ENCODE results near the gene NSUN6.

NSUN6 gene

GRCh38 chr10:18651324-18652007 lies at the start of gene NSUN6:
Gene NSUN6 (minus strand): TSS chr10:18651587. CDS start chr10:18651203, 384 bp downstream.
- peak; percentile 95 for DNase-seq

- DNase-seq = no peak
These were observed 48.8 kb upstream of the NSUN6 start for GRCh38 chr10:18699849-18700840.

DNA sequence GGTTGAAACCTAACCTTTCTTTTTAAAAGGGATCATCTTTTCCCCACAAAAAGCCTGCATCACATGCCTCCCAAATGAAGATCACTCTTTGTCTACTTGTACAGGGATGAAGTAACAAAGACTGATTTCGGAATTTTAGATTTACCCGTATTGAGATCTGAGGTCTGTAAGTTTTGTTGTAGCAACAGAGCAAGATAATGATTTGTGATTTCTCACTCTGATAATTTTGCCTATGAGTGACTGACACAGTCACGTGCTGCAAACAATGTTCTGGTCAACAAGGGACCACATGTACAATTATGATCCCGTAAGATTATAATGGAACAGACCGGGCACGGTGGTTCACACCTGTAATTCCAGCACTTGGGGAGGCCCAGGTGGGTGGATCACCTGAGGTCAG lies 39.2 kb upstream of the NSUN6 start:
- no peak for DNase-seq

- DNase-seq = no peak
These were observed 38.1 kb upstream of the NSUN6 start for GRCh38 chr10:18689498-18689897.

- no peak for DNase-seq
These were observed 36.3 kb upstream of the NSUN6 start for GRCh38 chr10:18687706-18688105.

DNA sequence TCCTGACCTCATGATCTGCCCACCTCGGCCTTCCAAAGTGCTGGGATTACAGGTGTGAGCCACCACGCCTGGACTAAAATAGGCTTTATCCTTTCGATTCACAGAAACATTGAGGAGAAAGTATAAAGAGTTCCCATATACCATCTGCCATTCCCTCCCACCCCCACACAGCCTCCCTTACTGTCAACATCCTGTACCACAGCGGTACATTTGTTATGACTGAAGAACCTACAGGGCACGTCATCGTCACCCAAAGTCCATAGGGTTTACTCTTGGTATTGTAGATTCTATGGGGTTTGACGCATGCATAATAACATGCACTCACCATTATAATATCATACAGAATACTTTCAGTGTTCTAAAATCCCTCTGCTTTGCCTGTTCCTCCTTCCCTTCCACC lies 35.8 kb upstream of the NSUN6 start:
- DNase-seq = no peak

- no peak for DNase-seq
These were observed 34.2 kb upstream of the NSUN6 start for GRCh38 chr10:18685555-18685954.

DNA sequence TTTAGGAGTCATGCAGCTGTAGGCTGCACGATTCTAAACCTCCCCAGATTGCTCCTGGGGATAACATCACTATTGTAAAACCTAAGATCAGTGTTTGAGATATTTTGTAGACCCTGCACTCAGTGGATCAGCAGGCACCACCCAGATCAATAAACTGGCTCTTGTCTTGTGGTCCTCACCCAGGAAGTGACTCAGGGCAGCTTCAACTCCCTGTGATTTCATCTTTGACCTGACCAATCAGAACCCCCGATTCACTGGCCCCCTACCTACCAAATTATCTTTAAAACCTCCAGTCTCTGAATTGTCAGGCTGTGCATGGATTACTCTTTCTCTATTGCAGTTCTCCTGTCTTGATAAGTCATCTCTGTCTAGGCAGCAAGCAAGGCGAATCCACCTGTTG lies 33.6 kb upstream of the NSUN6 start:
- DNase-seq = no peak

DNA sequence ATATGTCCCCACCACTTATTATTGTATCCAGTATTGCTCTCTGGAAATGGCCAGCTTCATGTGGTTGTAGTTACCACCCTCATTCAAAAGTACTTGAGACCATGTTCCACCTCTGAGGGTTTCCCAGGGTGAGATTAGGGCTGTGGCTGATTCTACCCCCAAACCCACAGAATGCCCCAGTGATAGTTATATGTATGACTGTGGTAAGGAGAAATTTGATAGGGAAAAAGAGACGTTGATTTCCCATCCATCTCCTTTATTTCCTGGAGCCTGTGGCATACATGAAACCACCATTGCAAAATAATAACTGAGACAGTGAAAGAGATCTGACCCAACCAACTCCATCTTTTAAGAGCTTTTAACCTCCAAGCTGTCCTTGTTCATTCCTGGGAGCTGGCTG lies 33.0 kb upstream of the NSUN6 start:
- no peak for DNase-seq

- no peak for DNase-seq
These were observed 32.0 kb upstream of the NSUN6 start for GRCh38 chr10:18683427-18683826.

- no peak for DNase-seq
These were observed 30.6 kb upstream of the NSUN6 start for GRCh38 chr10:18681971-18682411.

GRCh38 chr10:18681366-18681765 lies 30.0 kb upstream of the NSUN6 start:
- no peak for DNase-seq

- no peak for DNase-seq
These were observed 29.4 kb upstream of the NSUN6 start for GRCh38 chr10:18680754-18681153.

GRCh38 chr10:18675086-18675801 lies 23.9 kb upstream of the NSUN6 start:
- no peak for DNase-seq

GRCh38 chr10:18668026-18668425 lies 16.6 kb upstream of the NSUN6 start:
- DNase-seq = no peak

- no peak for DNase-seq
These were observed 15.4 kb upstream of the NSUN6 start for GRCh38 chr10:18666810-18667209.

- DNase-seq = no peak
These were observed 14.6 kb upstream of the NSUN6 start for GRCh38 chr10:18665815-18666558.

DNA sequence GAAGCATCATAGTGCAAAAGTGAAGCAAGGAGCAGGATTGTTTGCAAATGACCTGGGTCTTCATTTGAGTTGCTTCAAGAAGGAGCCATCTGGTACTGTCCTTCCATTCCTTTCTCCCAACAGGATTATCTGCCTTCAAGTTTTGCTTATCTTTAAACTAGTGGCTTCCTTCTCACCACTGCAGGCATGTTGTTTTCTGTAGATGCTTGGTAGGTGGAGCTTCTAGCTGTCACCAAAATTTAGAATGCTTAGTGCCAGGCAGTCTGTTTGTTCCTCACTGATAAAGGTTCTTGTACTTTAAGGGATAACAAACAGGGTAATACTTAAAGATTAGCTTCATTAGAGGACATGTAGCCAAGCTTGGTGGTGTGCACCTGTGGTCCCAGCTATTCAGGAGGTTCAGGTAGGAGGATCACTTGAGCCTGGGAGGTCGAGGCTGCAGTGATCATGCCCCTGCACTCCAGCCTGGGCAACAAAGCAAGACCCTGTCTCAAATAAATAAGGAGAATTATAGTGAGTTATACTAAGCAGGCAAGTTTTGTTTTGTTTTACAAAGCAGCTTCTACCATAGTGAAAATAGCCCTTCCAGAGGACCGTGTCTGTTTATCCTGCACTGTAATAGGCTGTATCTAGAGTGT lies 13.6 kb upstream of the NSUN6 start:
- DNase-seq = no peak

DNA sequence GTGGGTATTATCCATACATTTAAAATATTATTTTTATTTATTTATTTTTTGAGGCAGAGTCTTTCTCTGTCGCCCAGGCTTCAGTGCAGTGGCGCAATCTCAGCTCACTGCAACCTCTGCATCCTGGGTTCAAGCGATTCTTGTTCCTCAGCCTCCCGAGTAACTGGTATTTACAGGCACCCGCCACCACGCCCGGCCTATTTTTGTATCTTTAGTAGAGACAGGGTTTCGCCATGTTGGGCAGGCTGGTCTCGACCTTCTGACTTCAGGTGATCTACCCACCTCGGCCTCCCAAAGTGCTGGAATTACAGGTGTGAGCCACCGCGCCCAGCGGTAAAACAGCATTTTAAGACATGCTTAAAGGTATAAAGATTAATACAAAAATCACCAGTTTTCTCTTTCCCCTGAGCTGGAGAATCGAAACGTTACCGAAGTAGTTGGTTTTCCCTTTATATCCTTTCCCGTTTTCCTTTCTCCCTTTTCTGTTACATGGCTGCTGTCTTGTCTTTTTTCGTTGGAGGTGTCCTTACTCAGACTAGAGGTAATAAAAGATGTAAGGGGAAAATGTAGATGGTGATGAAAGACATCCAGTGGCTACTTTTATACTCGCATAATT lies 9.5 kb upstream of the NSUN6 start:
- no peak for DNase-seq

- DNase-seq = peak; percentile 38
These were observed 8.6 kb upstream of the NSUN6 start for GRCh38 chr10:18659819-18660535.

Data from CD4-positive, alpha-beta T cell treated with Interleukin-21 for 1 hour (primary cell).